Progenitor cell of endocrine pancreas (in vitro differentiated cells): ENCODE data around the gene CCDC88B. TPM values are rescaled to one million over a fixed set of nuclear protein-coding genes. Genes with fewer than 3 reads are reported as not detected.
A peak's percentile ranks its signal among the peaks of the same experiment; 100 is the strongest.
"Not testable (repeated sequence)": the region's sequence is repeated elsewhere in the genome, so short reads cannot be mapped to it uniquely, and the experiment has no call there.

Source experiments
- DNase-seq: peaks from one replicate; pipeline ENCODE4 v3.0.0; 2021; ENCODE audit warnings: low spot score; ENCODE audit not compliant: unreplicated experiment
- H3K27ac Mint-ChIP-seq: 2 replicates; pipeline ENCODE4 v1.8.0; 2021; ENCODE audit warnings: mild to moderate bottlenecking, moderate library complexity, mixed read lengths
- H3K27me3 Mint-ChIP-seq: 2 replicates; pipeline ENCODE4 v1.8.0; 2021; ENCODE audit warnings: mixed read lengths
- H3K36me3 Mint-ChIP-seq: 2 replicates; pipeline ENCODE4 v1.8.0; 2022; ENCODE audit warnings: mixed read lengths; ENCODE audit not compliant: insufficient read depth
- H3K4me1 Mint-ChIP-seq: 2 replicates; pipeline ENCODE4 v1.8.0; 2021; ENCODE audit warnings: low read depth, mixed read lengths
- H3K4me3 Mint-ChIP-seq: 2 replicates; pipeline ENCODE4 v1.8.0; 2021; ENCODE audit warnings: low read depth, mild to moderate bottlenecking, moderate library complexity, mixed read lengths
- H3K9me3 Mint-ChIP-seq: 2 replicates; pipeline ENCODE4 v1.8.0; 2021; ENCODE audit warnings: low read depth, mixed read lengths
- CTCF ChIP-seq: fragments of 200-600 bp; sonication (generic); IDR thresholded peaks from one replicate; pipeline ENCODE4 v1.5.0; 2021; ENCODE audit warnings: antibody characterized with exemption, mild to moderate bottlenecking; ENCODE audit not compliant: unreplicated experiment
- total RNA-seq: library from RNA; stranded (reverse); gene quantifications from 2 replicates; pipeline ENCODE4 v1.2.1, GENCODE V29; 2021

Gene CCDC88B
- total RNA-seq, 1 donor from 2014 or later: 4.3 TPM

- peaks cover 11% of the 10 kb centered on the region for H3K4me1 Mint-ChIP-seq
- DNase-seq: no peak
- H3K4me3 Mint-ChIP-seq: peak overlapping the region; percentile 41
- H3K9me3 Mint-ChIP-seq: no peaks in the 10 kb centered on the region
- peaks cover 5% of the 10 kb centered on the region for H3K36me3 Mint-ChIP-seq
- no peak overlapping the region for H3K27ac Mint-ChIP-seq
- H3K27me3 Mint-ChIP-seq: no peaks in the 10 kb centered on the region
- TF ChIP-seq CTCF: no peak
Measured at GRCh38 chr11:64314805-64315561, 25.0 kb upstream of the CCDC88B start.

- peaks cover 11% of the 10 kb centered on the region for H3K4me1 Mint-ChIP-seq
- not testable (repeated sequence) for H3K27me3 Mint-ChIP-seq, H3K27ac Mint-ChIP-seq, DNase-seq, H3K9me3 Mint-ChIP-seq, H3K36me3 Mint-ChIP-seq
- peak overlapping the region; percentile 92 for H3K4me3 Mint-ChIP-seq
Measured at GRCh38 chr11:64315667-64316526, 24.1 kb upstream of the CCDC88B start.

- Mint-ChIP-seq H3K9me3 (no peaks in the 10 kb centered on the region), H3K27ac (peak overlapping the region; percentile 100), H3K4me1 (peaks cover 11% of the 10 kb centered on the region), H3K27me3 (no peaks in the 10 kb centered on the region), H3K36me3 (peaks cover 10% of the 10 kb centered on the region), H3K4me3 (peak overlapping the region; percentile 92)
- no peak for TF ChIP-seq CTCF
- DNase-seq: no peak
Measured at GRCh38 chr11:64316672-64317324, 23.2 kb upstream of the CCDC88B start.

GRCh38 chr11:64317325-64317960 lies 22.6 kb upstream of the CCDC88B start, which contains the start of gene TRMT112:
TRMT112 (minus strand) TSS chr11:64317559; CDS start chr11:64317526, 33 bp downstream.
- peak within 1 kb of the TSS; percentile 92 for H3K4me3 Mint-ChIP-seq

More at GRCh38 chr11:64317325-64317960, 22.6 kb upstream of the CCDC88B start, which contains the start of gene TRMT112:
- Mint-ChIP-seq H3K9me3 (no peaks in the 10 kb centered on the region), H3K36me3 (peaks cover 10% of the 10 kb centered on the region), H3K4me1 (peaks cover 11% of the 10 kb centered on the region), H3K27me3 (no peaks in the 10 kb centered on the region), H3K27ac (peak within 1 kb of the TSS; percentile 100)
- peak; percentile 1 for TF ChIP-seq CTCF
- peak; percentile 80 for DNase-seq
